H9 (cell line): ENCODE measurements around the gene DHRS2. TPM values are rescaled to one million over a fixed set of nuclear protein-coding genes. Genes with fewer than 3 reads are reported as not detected.

ENCODE experiments used
- DNase-seq: peaks from one replicate; pipeline ENCODE4 v3.0.0-alpha.2; 2017
- H2AFZ ChIP-seq: one replicate; pipeline ENCODE4 v1.6.1; 2013; ENCODE audit warnings: mild to moderate bottlenecking, low read length, control low read depth, moderate library complexity
- H2AK5ac ChIP-seq: 2 replicates; pipeline ENCODE4 v1.6.1; 2013; ENCODE audit warnings: low read length, control low read depth, mixed read lengths; ENCODE audit not compliant: insufficient read length
- H2BK120ac ChIP-seq: one replicate; pipeline ENCODE4 v1.6.1; 2013; ENCODE audit warnings: low read depth, mild to moderate bottlenecking, low read length, control low read depth, inconsistent platforms; ENCODE audit not compliant: poor library complexity, severe bottlenecking
- H2BK12ac ChIP-seq: 2 replicates; pipeline ENCODE4 v1.6.1; 2013; ENCODE audit warnings: low read length, control low read depth, mixed read lengths, low read depth; ENCODE audit not compliant: insufficient read length
- H2BK15ac ChIP-seq: 2 replicates; pipeline ENCODE4 v1.6.1; 2013; ENCODE audit warnings: low read depth, low read length, control low read depth
- H2BK20ac ChIP-seq: one replicate; pipeline ENCODE4 v1.6.1; 2013; ENCODE audit warnings: low read depth, mild to moderate bottlenecking, low read length, control low read depth, inconsistent platforms; ENCODE audit not compliant: poor library complexity, severe bottlenecking
- H2BK5ac ChIP-seq: 2 replicates; pipeline ENCODE4 v1.6.1; 2013; ENCODE audit warnings: low read length, control low read depth, mixed read lengths; ENCODE audit not compliant: insufficient read length
- H3K14ac ChIP-seq: 2 replicates; pipeline ENCODE4 v1.6.1; 2013; ENCODE audit warnings: low read length, control low read depth; ENCODE audit not compliant: insufficient read depth
- H3K18ac ChIP-seq: 2 replicates; pipeline ENCODE4 v1.6.1; 2013; ENCODE audit warnings: low read depth, mild to moderate bottlenecking, mixed read lengths, low read length, control low read depth; ENCODE audit not compliant: insufficient read length
- H3K23ac ChIP-seq: 2 replicates; pipeline ENCODE4 v1.6.1; 2013; ENCODE audit warnings: low read length, control low read depth, mixed read lengths, low read depth; ENCODE audit not compliant: insufficient read length
- H3K23me2 ChIP-seq: 2 replicates; pipeline ENCODE4 v1.6.1; 2013; ENCODE audit warnings: low read depth, mild to moderate bottlenecking, mixed read lengths, low read length, control low read depth; ENCODE audit not compliant: insufficient read length, poor library complexity, severe bottlenecking
- H3K27ac ChIP-seq: 2 replicates; pipeline ENCODE4 v1.5.1; 2013; ENCODE audit warnings: low read length, control low read depth, mixed read lengths, low read depth; ENCODE audit not compliant: insufficient read length
- H3K27me3 ChIP-seq: 2 replicates; pipeline ENCODE4 v1.6.1; 2013; ENCODE audit warnings: low read length, control low read depth, inconsistent platforms; ENCODE audit not compliant: insufficient read depth
- H3K4ac ChIP-seq: 2 replicates; pipeline ENCODE4 v1.6.1; 2013; ENCODE audit warnings: low read depth, mild to moderate bottlenecking, control low read depth, inconsistent platforms, low read length, moderate library complexity
- H3K4me1 ChIP-seq: 2 replicates; pipeline ENCODE4 v1.6.1; 2013; ENCODE audit warnings: low read length, control low read depth, inconsistent platforms; ENCODE audit not compliant: insufficient read depth
- H3K4me2 ChIP-seq: 2 replicates; pipeline ENCODE4 v1.6.1; 2013; ENCODE audit warnings: low read length, control low read depth, mixed read lengths; ENCODE audit not compliant: insufficient read length, insufficient read depth
- H3K56ac ChIP-seq: 2 replicates; pipeline ENCODE4 v1.6.1; 2013; ENCODE audit warnings: low read depth, mild to moderate bottlenecking, mixed read lengths, low read length, control low read depth; ENCODE audit not compliant: insufficient read length
- H3K79me1 ChIP-seq: 2 replicates; pipeline ENCODE4 v1.6.1; 2013; ENCODE audit warnings: low read depth, mild to moderate bottlenecking, moderate library complexity, low read length, control low read depth, inconsistent platforms; ENCODE audit not compliant: insufficient read depth, poor library complexity, severe bottlenecking
- H3K79me2 ChIP-seq: 2 replicates; pipeline ENCODE4 v1.6.1; 2013; ENCODE audit warnings: low read length, control low read depth, inconsistent platforms; ENCODE audit not compliant: insufficient read depth
- H3K9ac ChIP-seq: 2 replicates; pipeline ENCODE4 v1.6.1; 2013; ENCODE audit warnings: low read length, control low read depth, mixed read lengths; ENCODE audit not compliant: insufficient read length; ENCODE audit errors: extremely low read depth
- H3K9me3 ChIP-seq: one replicate; pipeline ENCODE4 v1.6.1; 2013; ENCODE audit warnings: low read depth, low read length, inconsistent platforms; ENCODE audit not compliant: control insufficient read depth
- H3T11ph ChIP-seq: one replicate; pipeline ENCODE4 v1.6.1; 2013; ENCODE audit warnings: mild to moderate bottlenecking, low read length, control low read depth, inconsistent platforms
- H4K20me1 ChIP-seq: one replicate; pipeline ENCODE4 v1.6.1; 2013; ENCODE audit not compliant: control insufficient read depth, insufficient read length, insufficient read depth
- H4K5ac ChIP-seq: 2 replicates; pipeline ENCODE4 v1.6.1; 2013; ENCODE audit warnings: low read depth, mild to moderate bottlenecking, mixed read lengths, low read length, control low read depth; ENCODE audit not compliant: insufficient read length
- H4K8ac ChIP-seq: replicated peaks from 2 replicates; pipeline ENCODE4 v1.6.1; 2013; ENCODE audit warnings: low read length, control low read depth, mixed read lengths, low read depth; ENCODE audit not compliant: insufficient read length
- H4K91ac ChIP-seq: 2 replicates; pipeline ENCODE4 v1.6.1; 2013; ENCODE audit warnings: low read depth, mild to moderate bottlenecking, moderate library complexity, mixed read lengths, low read length, control low read depth; ENCODE audit not compliant: insufficient read length
- H3K27ac Mint-ChIP-seq, 3 experiments: 2 replicates in 2 of 3; 3 replicates in 1 of 3; pipeline ENCODE4 v1.8.0; 2020 to 2021; ENCODE audit warnings: mixed read lengths in 3 of 3, mild to moderate bottlenecking in 1 of 3, moderate library complexity in 1 of 3
- H3K27me3 Mint-ChIP-seq: 2 replicates; pipeline ENCODE4 v1.8.0; 2021; ENCODE audit warnings: low read depth, mild to moderate bottlenecking, moderate library complexity, mixed read lengths
- H3K36me3 Mint-ChIP-seq, 3 experiments: 2 replicates in 2 of 3; 3 replicates in 1 of 3; pipeline ENCODE4 v1.8.0; 2020 to 2021; ENCODE audit warnings: low read depth in 3 of 3, mixed read lengths in 3 of 3; ENCODE audit not compliant: insufficient read depth in 1 of 3
- H3K4me1 Mint-ChIP-seq, 2 experiments: 2 replicates each; pipeline ENCODE4 v1.8.0; 2020; ENCODE audit warnings: mixed read lengths in 2 of 2
- H3K4me3 Mint-ChIP-seq, 2 experiments: 2 replicates in 1 of 2; 3 replicates in 1 of 2; pipeline ENCODE4 v1.8.0; 2020 to 2021; ENCODE audit warnings: mild to moderate bottlenecking in 2 of 2, mixed read lengths in 2 of 2, moderate library complexity in 1 of 2
- H3K9me3 Mint-ChIP-seq, 2 experiments: 2 replicates in 1 of 2; 3 replicates in 1 of 2; pipeline ENCODE4 v1.8.0; 2020; ENCODE audit warnings: mild to moderate bottlenecking in 2 of 2, mixed read lengths in 2 of 2, moderate library complexity in 1 of 2
- WGBS: extraction: QIAGEN DNeasy Blood & Tissue Kit; methylation state at CpG from one replicate; pipeline ENCODE4 v1.1.7; 2013; ENCODE audit warnings: missing lambda C conversion rate, low lambda C conversion rate, mixed read lengths; ENCODE audit not compliant: insufficient read length; ENCODE audit errors: extremely low coverage; 5-methylcytosine and 5-hydroxymethylcytosine counted together
- total RNA-seq: library from RNA; stranded (reverse); gene quantifications from 2 replicates; pipeline ENCODE4 v1.2.1, GENCODE V29; 2021
- TF ChIP-seq, protein P1 (sequence below): fragments of 200-600 bp; sonication (generic); conservative IDR thresholded peaks from 3 replicates; pipeline ENCODE4 v1.8.0; 2021; ENCODE audit warnings: antibody characterized with exemption, mild to moderate bottlenecking

Gene DHRS2
- total RNA-seq, 1 experiment from 2014 or later, result 0.66 TPM

DNA sequence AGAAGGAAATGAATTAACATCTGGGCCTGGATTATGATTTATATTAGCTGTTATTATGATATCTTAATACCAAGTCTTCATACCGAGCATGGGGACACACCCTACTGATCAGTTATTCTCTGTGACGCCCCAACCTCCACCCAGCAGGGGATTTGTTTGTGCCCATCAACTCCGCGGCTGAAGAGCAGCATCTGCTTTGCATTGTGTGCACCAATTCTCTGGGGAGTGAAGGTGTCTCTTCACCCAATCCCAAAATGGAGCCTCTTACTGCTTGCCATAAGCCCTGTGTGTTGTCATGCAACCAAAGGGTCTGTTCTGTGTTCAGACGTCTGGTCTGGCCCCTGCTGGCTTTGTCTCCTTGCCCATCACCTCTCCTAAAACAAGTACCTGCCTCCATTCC is 25.4 kb downstream of the DHRS2 start:
- TF ChIP-seq, protein P1, sequence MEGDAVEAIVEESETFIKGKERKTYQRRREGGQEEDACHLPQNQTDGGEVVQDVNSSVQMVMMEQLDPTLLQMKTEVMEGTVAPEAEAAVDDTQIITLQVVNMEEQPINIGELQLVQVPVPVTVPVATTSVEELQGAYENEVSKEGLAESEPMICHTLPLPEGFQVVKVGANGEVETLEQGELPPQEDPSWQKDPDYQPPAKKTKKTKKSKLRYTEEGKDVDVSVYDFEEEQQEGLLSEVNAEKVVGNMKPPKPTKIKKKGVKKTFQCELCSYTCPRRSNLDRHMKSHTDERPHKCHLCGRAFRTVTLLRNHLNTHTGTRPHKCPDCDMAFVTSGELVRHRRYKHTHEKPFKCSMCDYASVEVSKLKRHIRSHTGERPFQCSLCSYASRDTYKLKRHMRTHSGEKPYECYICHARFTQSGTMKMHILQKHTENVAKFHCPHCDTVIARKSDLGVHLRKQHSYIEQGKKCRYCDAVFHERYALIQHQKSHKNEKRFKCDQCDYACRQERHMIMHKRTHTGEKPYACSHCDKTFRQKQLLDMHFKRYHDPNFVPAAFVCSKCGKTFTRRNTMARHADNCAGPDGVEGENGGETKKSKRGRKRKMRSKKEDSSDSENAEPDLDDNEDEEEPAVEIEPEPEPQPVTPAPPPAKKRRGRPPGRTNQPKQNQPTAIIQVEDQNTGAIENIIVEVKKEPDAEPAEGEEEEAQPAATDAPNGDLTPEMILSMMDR, result no peak

More for the DNA sequence above, 25.4 kb downstream of the DHRS2 start:
- Histone ChIP-seq H3K27ac (no peak overlapping the region), H2BK120ac (no peak overlapping the region), H2AK5ac (no peak overlapping the region), H3K4me2 (no peak overlapping the region), H3K4me1 (no peaks in the 10 kb centered on the region), H4K8ac (no peak overlapping the region), H3K9ac (no peak overlapping the region), H3K27me3 (no peaks in the 10 kb centered on the region), H2BK20ac (no peak overlapping the region), H2BK12ac (no peak overlapping the region), H4K91ac (no peak overlapping the region), H4K5ac (no peak overlapping the region), H4K20me1 (no peaks in the 10 kb centered on the region), H3K56ac (no peak overlapping the region), H3K9me3 (no peaks in the 10 kb centered on the region), H3K23me2 (no peaks in the 10 kb centered on the region), H3K79me2 (no peaks in the 10 kb centered on the region), H3K4ac (no peak overlapping the region), H3K23ac (no peak overlapping the region), H2BK15ac (no peak overlapping the region), H3K79me1 (no peaks in the 10 kb centered on the region), H3K14ac (no peak overlapping the region), H3T11ph (no peak overlapping the region), H2BK5ac (no peak overlapping the region), H3K18ac (no peak overlapping the region), H2AFZ (no peak overlapping the region)
- H3K9me3 Mint-ChIP-seq, result peaks cover 0 to 32% of the 10 kb centered on the region in 2 experiments; a peak in 2 of 5 replicates
- no peak for DNase-seq
- H3K36me3 Mint-ChIP-seq, result no peaks in the 10 kb centered on the region
- WGBS, result no CpG with 5 or more reads among the region's 5 CpGs
- H3K27ac Mint-ChIP-seq, result no peak overlapping the region
- H3K4me1 Mint-ChIP-seq, result no peaks in the 10 kb centered on the region
- no peak overlapping the region; a peak in 1 of 5 replicates for H3K4me3 Mint-ChIP-seq
- peaks cover 10% of the 10 kb centered on the region for H3K27me3 Mint-ChIP-seq
